H9 (cell line): ENCODE results near the gene SMAD7. TPM values are rescaled to one million over a fixed set of nuclear protein-coding genes. Genes with fewer than 3 reads are reported as not detected.
A peak's percentile ranks its signal among the peaks of the same experiment; 100 is the strongest.

Experiments used
- DNase-seq: peaks from one replicate; pipeline ENCODE4 v3.0.0-alpha.2; 2017
- H2AFZ ChIP-seq: one replicate; pipeline ENCODE4 v1.6.1; 2013; ENCODE audit warnings: mild to moderate bottlenecking, low read length, control low read depth, moderate library complexity
- H2AK5ac ChIP-seq: 2 replicates; pipeline ENCODE4 v1.6.1; 2013; ENCODE audit warnings: low read length, control low read depth, mixed read lengths; ENCODE audit not compliant: insufficient read length
- H2BK120ac ChIP-seq: one replicate; pipeline ENCODE4 v1.6.1; 2013; ENCODE audit warnings: low read depth, mild to moderate bottlenecking, low read length, control low read depth, inconsistent platforms; ENCODE audit not compliant: poor library complexity, severe bottlenecking
- H2BK12ac ChIP-seq: 2 replicates; pipeline ENCODE4 v1.6.1; 2013; ENCODE audit warnings: low read length, control low read depth, mixed read lengths, low read depth; ENCODE audit not compliant: insufficient read length
- H2BK15ac ChIP-seq: 2 replicates; pipeline ENCODE4 v1.6.1; 2013; ENCODE audit warnings: low read depth, low read length, control low read depth
- H2BK20ac ChIP-seq: one replicate; pipeline ENCODE4 v1.6.1; 2013; ENCODE audit warnings: low read depth, mild to moderate bottlenecking, low read length, control low read depth, inconsistent platforms; ENCODE audit not compliant: poor library complexity, severe bottlenecking
- H2BK5ac ChIP-seq: 2 replicates; pipeline ENCODE4 v1.6.1; 2013; ENCODE audit warnings: low read length, control low read depth, mixed read lengths; ENCODE audit not compliant: insufficient read length
- H3K14ac ChIP-seq: 2 replicates; pipeline ENCODE4 v1.6.1; 2013; ENCODE audit warnings: low read length, control low read depth; ENCODE audit not compliant: insufficient read depth
- H3K18ac ChIP-seq: 2 replicates; pipeline ENCODE4 v1.6.1; 2013; ENCODE audit warnings: low read depth, mild to moderate bottlenecking, mixed read lengths, low read length, control low read depth; ENCODE audit not compliant: insufficient read length
- H3K23ac ChIP-seq: 2 replicates; pipeline ENCODE4 v1.6.1; 2013; ENCODE audit warnings: low read length, control low read depth, mixed read lengths, low read depth; ENCODE audit not compliant: insufficient read length
- H3K23me2 ChIP-seq: 2 replicates; pipeline ENCODE4 v1.6.1; 2013; ENCODE audit warnings: low read depth, mild to moderate bottlenecking, mixed read lengths, low read length, control low read depth; ENCODE audit not compliant: insufficient read length, poor library complexity, severe bottlenecking
- H3K27ac ChIP-seq: 2 replicates; pipeline ENCODE4 v1.5.1; 2013; ENCODE audit warnings: low read length, control low read depth, mixed read lengths, low read depth; ENCODE audit not compliant: insufficient read length
- H3K27me3 ChIP-seq: 2 replicates; pipeline ENCODE4 v1.6.1; 2013; ENCODE audit warnings: low read length, control low read depth, inconsistent platforms; ENCODE audit not compliant: insufficient read depth
- H3K4ac ChIP-seq: 2 replicates; pipeline ENCODE4 v1.6.1; 2013; ENCODE audit warnings: low read depth, mild to moderate bottlenecking, control low read depth, inconsistent platforms, low read length, moderate library complexity
- H3K4me1 ChIP-seq: 2 replicates; pipeline ENCODE4 v1.6.1; 2013; ENCODE audit warnings: low read length, control low read depth, inconsistent platforms; ENCODE audit not compliant: insufficient read depth
- H3K4me2 ChIP-seq: 2 replicates; pipeline ENCODE4 v1.6.1; 2013; ENCODE audit warnings: low read length, control low read depth, mixed read lengths; ENCODE audit not compliant: insufficient read length, insufficient read depth
- H3K56ac ChIP-seq: 2 replicates; pipeline ENCODE4 v1.6.1; 2013; ENCODE audit warnings: low read depth, mild to moderate bottlenecking, mixed read lengths, low read length, control low read depth; ENCODE audit not compliant: insufficient read length
- H3K79me1 ChIP-seq: 2 replicates; pipeline ENCODE4 v1.6.1; 2013; ENCODE audit warnings: low read depth, mild to moderate bottlenecking, moderate library complexity, low read length, control low read depth, inconsistent platforms; ENCODE audit not compliant: insufficient read depth, poor library complexity, severe bottlenecking
- H3K79me2 ChIP-seq: 2 replicates; pipeline ENCODE4 v1.6.1; 2013; ENCODE audit warnings: low read length, control low read depth, inconsistent platforms; ENCODE audit not compliant: insufficient read depth
- H3K9ac ChIP-seq: 2 replicates; pipeline ENCODE4 v1.6.1; 2013; ENCODE audit warnings: low read length, control low read depth, mixed read lengths; ENCODE audit not compliant: insufficient read length; ENCODE audit errors: extremely low read depth
- H3K9me3 ChIP-seq: one replicate; pipeline ENCODE4 v1.6.1; 2013; ENCODE audit warnings: low read depth, low read length, inconsistent platforms; ENCODE audit not compliant: control insufficient read depth
- H3T11ph ChIP-seq: one replicate; pipeline ENCODE4 v1.6.1; 2013; ENCODE audit warnings: mild to moderate bottlenecking, low read length, control low read depth, inconsistent platforms
- H4K20me1 ChIP-seq: one replicate; pipeline ENCODE4 v1.6.1; 2013; ENCODE audit not compliant: control insufficient read depth, insufficient read length, insufficient read depth
- H4K5ac ChIP-seq: 2 replicates; pipeline ENCODE4 v1.6.1; 2013; ENCODE audit warnings: low read depth, mild to moderate bottlenecking, mixed read lengths, low read length, control low read depth; ENCODE audit not compliant: insufficient read length
- H4K8ac ChIP-seq: replicated peaks from 2 replicates; pipeline ENCODE4 v1.6.1; 2013; ENCODE audit warnings: low read length, control low read depth, mixed read lengths, low read depth; ENCODE audit not compliant: insufficient read length
- H4K91ac ChIP-seq: 2 replicates; pipeline ENCODE4 v1.6.1; 2013; ENCODE audit warnings: low read depth, mild to moderate bottlenecking, moderate library complexity, mixed read lengths, low read length, control low read depth; ENCODE audit not compliant: insufficient read length
- H3K27ac Mint-ChIP-seq, 3 experiments: 2 replicates in 2 of 3; 3 replicates in 1 of 3; pipeline ENCODE4 v1.8.0; 2020 to 2021; ENCODE audit warnings: mixed read lengths in 3 of 3, mild to moderate bottlenecking in 1 of 3, moderate library complexity in 1 of 3
- H3K27me3 Mint-ChIP-seq: 2 replicates; pipeline ENCODE4 v1.8.0; 2021; ENCODE audit warnings: low read depth, mild to moderate bottlenecking, moderate library complexity, mixed read lengths
- H3K36me3 Mint-ChIP-seq, 3 experiments: 2 replicates in 2 of 3; 3 replicates in 1 of 3; pipeline ENCODE4 v1.8.0; 2020 to 2021; ENCODE audit warnings: low read depth in 3 of 3, mixed read lengths in 3 of 3; ENCODE audit not compliant: insufficient read depth in 1 of 3
- H3K4me1 Mint-ChIP-seq, 2 experiments: 2 replicates each; pipeline ENCODE4 v1.8.0; 2020; ENCODE audit warnings: mixed read lengths in 2 of 2
- H3K4me3 Mint-ChIP-seq, 2 experiments: 2 replicates in 1 of 2; 3 replicates in 1 of 2; pipeline ENCODE4 v1.8.0; 2020 to 2021; ENCODE audit warnings: mild to moderate bottlenecking in 2 of 2, mixed read lengths in 2 of 2, moderate library complexity in 1 of 2
- H3K9me3 Mint-ChIP-seq, 2 experiments: 2 replicates in 1 of 2; 3 replicates in 1 of 2; pipeline ENCODE4 v1.8.0; 2020; ENCODE audit warnings: mild to moderate bottlenecking in 2 of 2, mixed read lengths in 2 of 2, moderate library complexity in 1 of 2
- CTCF ChIP-seq: fragments of 200-600 bp; sonication (generic); conservative IDR thresholded peaks from 3 replicates; pipeline ENCODE4 v1.8.0; 2021; ENCODE audit warnings: antibody characterized with exemption, mild to moderate bottlenecking
- WGBS: extraction: QIAGEN DNeasy Blood & Tissue Kit; methylation state at CpG from one replicate; pipeline ENCODE4 v1.1.7; 2013; ENCODE audit warnings: missing lambda C conversion rate, low lambda C conversion rate, mixed read lengths; ENCODE audit not compliant: insufficient read length; ENCODE audit errors: extremely low coverage; 5-methylcytosine and 5-hydroxymethylcytosine counted together
- total RNA-seq: library from RNA; stranded (reverse); gene quantifications from 2 replicates; pipeline ENCODE4 v1.2.1, GENCODE V29; 2021

The SMAD7 gene
- total RNA-seq, 1 experiment from 2014 or later = 27.7 TPM

- Histone ChIP-seq H2AFZ (no peak overlapping the region), H4K91ac (no peak overlapping the region), H3K79me1 (no peaks in the 10 kb centered on the region), H3K14ac (no peak overlapping the region; the same call in 1 of the 2 replicates), H3K9ac (no peak overlapping the region), H2BK12ac (no peak overlapping the region), H2BK20ac (no peak overlapping the region), H3K23ac (no peak overlapping the region), H3K18ac (no peak overlapping the region), H2BK120ac (no peak overlapping the region), H2BK15ac (no peak overlapping the region), H4K20me1 (no peaks in the 10 kb centered on the region), H3K27ac (no peak overlapping the region), H3K4me2 (no peak overlapping the region), H4K5ac (no peak overlapping the region), H3K27me3 (no peaks in the 10 kb centered on the region), H3K79me2 (no peaks in the 10 kb centered on the region), H2AK5ac (no peak overlapping the region), H3K4ac (no peak overlapping the region), H3K23me2 (no peaks in the 10 kb centered on the region), H3K56ac (no peak overlapping the region), H3K4me1 (no peaks in the 10 kb centered on the region), H4K8ac (no peak overlapping the region), H3K9me3 (no peaks in the 10 kb centered on the region), H2BK5ac (no peak overlapping the region), H3T11ph (no peak overlapping the region)
- DNase-seq = peak; percentile 22
- H3K27ac Mint-ChIP-seq = no peak overlapping the region
- WGBS = no CpG with 5 or more reads among the region's 15 CpGs
- H3K9me3 Mint-ChIP-seq = no peaks in the 10 kb centered on the region
- no peak overlapping the region for H3K4me3 Mint-ChIP-seq
- peaks cover 14% of the 10 kb centered on the region for H3K27me3 Mint-ChIP-seq
- H3K4me1 Mint-ChIP-seq = peaks cover 18 to 34% of the 10 kb centered on the region in 2 experiments
- no peaks in the 10 kb centered on the region for H3K36me3 Mint-ChIP-seq
- no peak for TF ChIP-seq CTCF
Measured at GRCh38 chr18:48990481-48991318, 39.9 kb upstream of the SMAD7 start.
